Esophagus muscularis mucosa (tissue), 3 donors: ENCODE data around the gene BMI1.

ENCODE experiments used
- CTCF ChIP-seq, 3 experiments: fragments of 200-600 bp in 2 of 3; fragments of 450-650 bp in 1 of 3; sonication (generic) in 2 of 3; IDR thresholded peaks; one replicate each; pipeline ENCODE4 v1.5.1; 2017 to 2019; ENCODE audit warnings: antibody characterized with exemption in 3 of 3, mild to moderate bottlenecking in 2 of 3, moderate library complexity in 1 of 3
- POLR2A ChIP-seq: fragments of 450-650 bp; IDR thresholded peaks from one replicate; pipeline ENCODE4 v1.6.1; 2017; ENCODE audit warnings: antibody characterized with exemption, moderate library complexity, mild to moderate bottlenecking, low read depth

GRCh38 chr10:22329150-22329549 lies 8.3 kb downstream of the BMI1 start:
- TF ChIP-seq POLR2A, result no peak
- TF ChIP-seq CTCF (IDR thresholded peaks at IDR 0.05), result no peak
